ENCODE measurements around the gene ID2. TPM values are rescaled to one million over a fixed set of nuclear protein-coding genes. Genes with fewer than 3 reads are reported as not detected.

Gene ID2
- total RNA-seq, 1 experiment from 2014 or later = 112 TPM

DNA sequence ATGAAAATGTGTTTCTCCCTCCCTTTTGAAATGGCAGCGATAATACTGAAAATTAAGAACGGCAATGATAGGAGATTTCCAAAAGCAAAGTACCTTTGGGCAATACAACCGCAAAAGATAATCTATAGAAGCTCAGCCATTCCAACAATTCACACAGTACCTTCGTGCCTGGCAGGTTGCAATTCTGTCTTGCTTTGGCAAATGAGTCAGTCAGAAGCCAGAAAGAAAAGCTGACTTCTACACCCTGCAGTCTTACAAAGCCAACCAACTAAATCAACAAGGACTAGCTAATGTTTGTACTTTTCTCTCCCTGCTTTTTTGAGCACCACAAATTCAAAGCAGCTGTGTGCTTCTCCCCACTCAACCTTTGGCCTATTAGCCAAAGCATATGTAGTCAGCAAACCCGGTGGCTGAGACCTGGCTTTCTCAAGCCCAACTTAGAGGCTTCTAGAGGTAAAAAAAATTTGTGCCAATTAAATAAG is 25.7 kb upstream of the ID2 start (continued):
- TF ChIP-seq SRF (IDR thresholded peaks at IDR 0.05; ENCODE audit: low read depth) = no peak
- TF ChIP-seq JUND (IDR thresholded peaks at IDR 0.05) = no peak
- TF ChIP-seq, protein P1, sequence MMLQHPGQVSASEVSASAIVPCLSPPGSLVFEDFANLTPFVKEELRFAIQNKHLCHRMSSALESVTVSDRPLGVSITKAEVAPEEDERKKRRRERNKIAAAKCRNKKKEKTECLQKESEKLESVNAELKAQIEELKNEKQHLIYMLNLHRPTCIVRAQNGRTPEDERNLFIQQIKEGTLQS (IDR thresholded peaks at IDR 0.05) = no peak
- no peak for TF ChIP-seq YY1 (IDR thresholded peaks at IDR 0.05; ENCODE audit: extremely low read depth, insufficient replicate concordance, low read depth, low read length)
- TF ChIP-seq EZH2 (IDR thresholded peaks at IDR 0.05) = no peak
- TF ChIP-seq FOSL1 (IDR thresholded peaks at IDR 0.05; ENCODE audit: low read depth) = no peak

GRCh38 chr2:8656811-8657210 is 25.0 kb upstream of the ID2 start:
- H3K9me2 ChIP-seq (ENCODE audit: insufficient read depth) = no peaks in the 10 kb centered on the region
- H2AFZ ChIP-seq (ENCODE audit: low read depth, low read length, poor library complexity, severe bottlenecking) = no peak overlapping the region
- no peak for TF ChIP-seq ZBTB33 (IDR thresholded peaks at IDR 0.05; ENCODE audit: extremely low read depth, insufficient replicate concordance, low read length)
- no peak for TF ChIP-seq CBX3 (IDR thresholded peaks at IDR 0.05; ENCODE audit: low read depth)
- no peak for TF ChIP-seq POLR2A (IDR thresholded peaks at IDR 0.05; ENCODE audit: borderline replicate concordance, extremely low read depth, insufficient read depth, insufficient read length)
- no peak for TF ChIP-seq ZFX (IDR thresholded peaks at IDR 0.05)
- no peak for TF ChIP-seq POLR2AphosphoS5 (IDR thresholded peaks at IDR 0.05; ENCODE audit: low read depth, low read length)
- no peak for TF ChIP-seq EZH2phosphoT487 (IDR thresholded peaks at IDR 0.05; ENCODE audit: borderline replicate concordance)
- no peak for TF ChIP-seq CEBPB (IDR thresholded peaks at IDR 0.05; ENCODE audit: low read depth)
- no peak for TF ChIP-seq EZH2 (IDR thresholded peaks at IDR 0.05)
- TF ChIP-seq, protein P2, sequence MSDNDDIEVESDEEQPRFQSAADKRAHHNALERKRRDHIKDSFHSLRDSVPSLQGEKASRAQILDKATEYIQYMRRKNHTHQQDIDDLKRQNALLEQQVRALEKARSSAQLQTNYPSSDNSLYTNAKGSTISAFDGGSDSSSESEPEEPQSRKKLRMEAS (IDR thresholded peaks at IDR 0.05) = no peak
- no peak for TF ChIP-seq FOSL1 (IDR thresholded peaks at IDR 0.05; ENCODE audit: low read depth)
- TF ChIP-seq, protein P3, sequence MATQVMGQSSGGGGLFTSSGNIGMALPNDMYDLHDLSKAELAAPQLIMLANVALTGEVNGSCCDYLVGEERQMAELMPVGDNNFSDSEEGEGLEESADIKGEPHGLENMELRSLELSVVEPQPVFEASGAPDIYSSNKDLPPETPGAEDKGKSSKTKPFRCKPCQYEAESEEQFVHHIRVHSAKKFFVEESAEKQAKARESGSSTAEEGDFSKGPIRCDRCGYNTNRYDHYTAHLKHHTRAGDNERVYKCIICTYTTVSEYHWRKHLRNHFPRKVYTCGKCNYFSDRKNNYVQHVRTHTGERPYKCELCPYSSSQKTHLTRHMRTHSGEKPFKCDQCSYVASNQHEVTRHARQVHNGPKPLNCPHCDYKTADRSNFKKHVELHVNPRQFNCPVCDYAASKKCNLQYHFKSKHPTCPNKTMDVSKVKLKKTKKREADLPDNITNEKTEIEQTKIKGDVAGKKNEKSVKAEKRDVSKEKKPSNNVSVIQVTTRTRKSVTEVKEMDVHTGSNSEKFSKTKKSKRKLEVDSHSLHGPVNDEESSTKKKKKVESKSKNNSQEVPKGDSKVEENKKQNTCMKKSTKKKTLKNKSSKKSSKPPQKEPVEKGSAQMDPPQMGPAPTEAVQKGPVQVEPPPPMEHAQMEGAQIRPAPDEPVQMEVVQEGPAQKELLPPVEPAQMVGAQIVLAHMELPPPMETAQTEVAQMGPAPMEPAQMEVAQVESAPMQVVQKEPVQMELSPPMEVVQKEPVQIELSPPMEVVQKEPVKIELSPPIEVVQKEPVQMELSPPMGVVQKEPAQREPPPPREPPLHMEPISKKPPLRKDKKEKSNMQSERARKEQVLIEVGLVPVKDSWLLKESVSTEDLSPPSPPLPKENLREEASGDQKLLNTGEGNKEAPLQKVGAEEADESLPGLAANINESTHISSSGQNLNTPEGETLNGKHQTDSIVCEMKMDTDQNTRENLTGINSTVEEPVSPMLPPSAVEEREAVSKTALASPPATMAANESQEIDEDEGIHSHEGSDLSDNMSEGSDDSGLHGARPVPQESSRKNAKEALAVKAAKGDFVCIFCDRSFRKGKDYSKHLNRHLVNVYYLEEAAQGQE (IDR thresholded peaks at IDR 0.05; ENCODE audit: low read depth) = no peak
- no peak for TF ChIP-seq RAD21 (IDR thresholded peaks at IDR 0.05; ENCODE audit: low read depth)
- TF ChIP-seq SIN3A (IDR thresholded peaks at IDR 0.05; ENCODE audit: low read depth) = no peak
- no peak for TF ChIP-seq EGR1 (IDR thresholded peaks at IDR 0.05; ENCODE audit: low read depth)
- TF ChIP-seq SP1 (IDR thresholded peaks at IDR 0.05; ENCODE audit: low read depth) = no peak
- no peaks in the 10 kb centered on the region for H4K20me1 ChIP-seq (ENCODE audit: insufficient read depth)
- POLR2A ChIA-PET = interaction anchor here (0.8 to 1.7 kb wide), 2 partner anchors 24 to 25 kb away, joined by 3 to 5 read pairs; partner anchors contain the start of gene ID2
- intact Hi-C loops (cut with micrococcal nuclease) = no loop called here
- no peaks in the 10 kb centered on the region for H3K79me2 ChIP-seq (ENCODE audit: insufficient read depth, low read length)
- H3K27me3 ChIP-seq (ENCODE audit: insufficient read depth, low read length) = no peaks in the 10 kb centered on the region
- H3K9ac ChIP-seq (ENCODE audit: low read length) = no peak overlapping the region
- no peak for DNase-seq (ENCODE audit: low read depth, low spot score)
- no peaks in the 10 kb centered on the region for H3K36me3 ChIP-seq (ENCODE audit: control insufficient read depth in 1 of 2, insufficient read depth in 2 of 2, low read length in 2 of 2)
- CTCF ChIA-PET = no interaction called here
- H3K4me3 ChIP-seq (replicated peaks in 1 of 2; ENCODE audit: low read depth in 1 of 2, low read length in 2 of 2) = no peak overlapping the region
- RAD21 ChIA-PET (ENCODE audit: low non-redundant PET in 1 of 2, low total read pairs in 2 of 2, uncharacterized antibody in 2 of 2, unreplicated experiment in 2 of 2) = no interaction called here
- no peak overlapping the region for H3K4me2 ChIP-seq (ENCODE audit: low read length)
- no peak overlapping the region for H3K27ac ChIP-seq (ENCODE audit: low read depth, low read length)
- ATAC-seq = no peak
- no peaks in the 10 kb centered on the region for H3K9me3 ChIP-seq (ENCODE audit: control insufficient read depth in 1 of 2, insufficient read depth in 1 of 2, low read depth in 1 of 2, low read length in 2 of 2)
- no TSS peak for BruUV-seq (replicated peaks)
- peaks cover 2 to 7% of the 10 kb centered on the region in 2 experiments; a peak in 3 of 4 replicates for H3K4me1 ChIP-seq (ENCODE audit: control insufficient read depth in 1 of 2, insufficient read depth in 2 of 2, low read length in 2 of 2)
